NCI-H226 (cell line): ENCODE results near the gene SPACA7.
"Not testable (repeated sequence)": the region's sequence is repeated elsewhere in the genome, so short reads cannot be mapped to it uniquely, and the experiment has no call there.

Experiments used
- DNase-seq: peaks from one replicate; pipeline ENCODE4 v3.0.0-alpha.2; 2015

SPACA7 gene

GRCh38 chr13:112351825-112352224 is 24.3 kb upstream of the SPACA7 start:
- DNase-seq = no peak

GRCh38 chr13:112353856-112354255 is 22.3 kb upstream of the SPACA7 start:
- no peak for DNase-seq

GRCh38 chr13:112354330-112355273 is 21.6 kb upstream of the SPACA7 start:
- DNase-seq = no peak

- DNase-seq = no peak
Measured at GRCh38 chr13:112355274-112355838, 20.8 kb upstream of the SPACA7 start.

GRCh38 chr13:112356190-112356589 is 20.0 kb upstream of the SPACA7 start:
- no peak for DNase-seq

GRCh38 chr13:112358156-112358555 is 18.0 kb upstream of the SPACA7 start:
- DNase-seq = no peak

GRCh38 chr13:112362021-112362420 is 14.1 kb upstream of the SPACA7 start:
- no peak for DNase-seq

- DNase-seq = no peak
Measured at GRCh38 chr13:112363867-112364528, 12.2 kb upstream of the SPACA7 start.

GRCh38 chr13:112366907-112367646 is 9.1 kb upstream of the SPACA7 start:
- no peak for DNase-seq

GRCh38 chr13:112368883-112369282 is 7.3 kb upstream of the SPACA7 start:
- no peak for DNase-seq

GRCh38 chr13:112370311-112370710 is 5.8 kb upstream of the SPACA7 start:
- no peak for DNase-seq

- DNase-seq = no peak
Measured at GRCh38 chr13:112374271-112374670, 1.9 kb upstream of the SPACA7 start.

- DNase-seq = no peak
Measured at GRCh38 chr13:112391746-112392145, 15.6 kb downstream of the SPACA7 start.

- no peak for DNase-seq
Measured at GRCh38 chr13:112392719-112393118, 16.6 kb downstream of the SPACA7 start.

GRCh38 chr13:112395022-112395421 is 18.9 kb downstream of the SPACA7 start:
- DNase-seq = not testable (repeated sequence)

GRCh38 chr13:112395941-112396340 is 19.8 kb downstream of the SPACA7 start:
- not testable (repeated sequence) for DNase-seq

- DNase-seq = no peak
Measured at GRCh38 chr13:112397108-112397507, 21.0 kb downstream of the SPACA7 start.

- DNase-seq = not testable (repeated sequence)
Measured at GRCh38 chr13:112398347-112398746, 22.2 kb downstream of the SPACA7 start.

GRCh38 chr13:112409828-112410227 is 33.7 kb downstream of the SPACA7 start:
- not testable (repeated sequence) for DNase-seq

- DNase-seq = no peak
Measured at GRCh38 chr13:112416647-112417046, 40.5 kb downstream of the SPACA7 start.

- DNase-seq = no peak
Measured at GRCh38 chr13:112417079-112417478, 40.9 kb downstream of the SPACA7 start.

- DNase-seq = no peak
Measured at GRCh38 chr13:112424098-112424497, 47.9 kb downstream of the SPACA7 start.

- DNase-seq = no peak
Measured at GRCh38 chr13:112428704-112429103, 52.5 kb downstream of the SPACA7 start.
